Camera-type eye (tissue), 1 donor: ENCODE results near the gene NUP107. TPM values are rescaled to one million over a fixed set of nuclear protein-coding genes. Genes with fewer than 3 reads are reported as not detected.

Experiments used
- total RNA-seq: library from RNA; depleted of rRNA; stranded (reverse); fragments of >200 nt; gene quantifications from one replicate; pipeline ENCODE4 v1.2.3, GENCODE V29; 2014

The NUP107 gene
- 85.4 TPM for total RNA-seq

DNA sequence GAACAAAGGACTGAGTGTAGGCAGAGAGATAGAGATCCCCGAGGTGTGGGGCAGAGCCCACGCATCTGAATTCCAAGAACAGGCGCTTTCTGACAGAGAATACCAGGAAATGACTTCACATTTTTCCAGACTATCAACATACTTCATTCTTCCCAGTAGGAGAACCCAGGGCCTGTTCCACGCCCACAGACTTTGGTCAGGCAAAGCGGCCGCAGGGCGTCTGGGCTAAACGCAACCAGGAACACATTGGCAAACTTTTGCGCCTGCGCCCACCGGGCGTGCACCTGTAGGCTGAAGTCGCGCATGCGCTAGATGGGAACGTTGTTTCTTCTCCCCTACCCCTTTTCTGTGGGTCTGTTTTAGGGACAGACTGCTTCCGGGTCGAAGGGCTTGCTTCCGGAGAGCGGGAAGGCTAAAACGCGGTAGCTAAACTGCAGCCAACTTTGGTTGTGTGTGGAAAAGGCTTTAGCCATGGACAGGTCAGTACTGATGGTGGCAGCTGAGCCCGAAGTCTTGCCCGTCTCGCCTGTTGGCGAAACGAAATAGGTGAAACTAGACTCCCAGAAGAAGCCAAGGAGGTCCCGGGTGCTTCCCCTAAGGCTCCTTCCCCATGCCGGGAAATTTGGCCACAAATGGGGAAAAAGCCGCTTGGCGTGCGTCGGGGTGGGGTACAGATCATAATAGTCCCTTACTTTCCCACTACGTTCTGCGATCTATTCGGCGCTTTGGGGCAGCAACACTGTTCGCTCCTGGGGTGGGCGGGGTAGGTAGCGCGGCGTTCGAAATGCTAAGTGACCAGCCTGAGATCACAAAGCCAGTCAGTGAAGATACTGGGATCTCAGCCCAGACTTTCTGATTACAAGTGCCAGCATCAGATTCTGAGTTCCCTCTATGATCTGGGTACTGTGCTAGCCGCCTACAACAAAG, at the start of gene NUP107:
Gene NUP107 (plus strand): TSS at position 384 of the 927 bp plus-strand sequence. CDS start 88 bp downstream, at position 472.

GRCh38 chr12:68745904-68746571, 59.3 kb downstream of the NUP107 start, which contains the start of gene SLC35E3:
Gene SLC35E3 (plus strand): TSS chr12:68746176. CDS start chr12:68746378, 202 bp downstream.

Other genes starting within 250 kb of the NUP107 start
- gene RAP1B, start 76.1 kb upstream of the NUP107 start, total RNA-seq = 153 TPM
- 8.1 TPM for gene SLC35E3, start 59.2 kb downstream of the NUP107 start, total RNA-seq
- gene MDM2, start 121.2 kb downstream of the NUP107 start, total RNA-seq = 101 TPM
- gene CPM, start 246.2 kb downstream of the NUP107 start, total RNA-seq = 12.9 TPM